T-helper 17 cell (primary cell): ENCODE results near the gene EPPIN. TPM values are rescaled to one million over a fixed set of nuclear protein-coding genes. Genes with fewer than 3 reads are reported as not detected.

Experiments used
- ATAC-seq: fragments of 150-1000 bp; cut with Tn5 transposase; 2 replicates; pipeline ENCODE4 v1.10.0; 2021; ENCODE audit warnings: mild to moderate bottlenecking, moderate library complexity
- DNase-seq, 3 donors: peaks; one replicate each; pipeline versions ENCODE4 v3.0.0 to v3.0.0-alpha.2; 2020 to 2021
- H3K9me3 ChIP-seq: one replicate; pipeline ENCODE4 v1.7.0; 2013; ENCODE audit warnings: low read length, mild to moderate bottlenecking; ENCODE audit not compliant: control insufficient read depth, poor library complexity, severe bottlenecking
- H3K27ac Mint-ChIP-seq: one replicate; pipeline ENCODE4 v1.8.0; 2022; ENCODE audit warnings: mild to moderate bottlenecking, moderate library complexity, mixed read lengths
- H3K27me3 Mint-ChIP-seq: one replicate; pipeline ENCODE4 v1.8.0; 2022; ENCODE audit warnings: mixed read lengths
- H3K36me3 Mint-ChIP-seq: one replicate; pipeline ENCODE4 v1.8.0; 2022; ENCODE audit warnings: low read depth, mixed read lengths
- H3K4me1 Mint-ChIP-seq: one replicate; pipeline ENCODE4 v1.8.0; 2022; ENCODE audit warnings: mild to moderate bottlenecking, mixed read lengths
- H3K4me3 Mint-ChIP-seq: one replicate; pipeline ENCODE4 v1.8.0; 2022; ENCODE audit warnings: mild to moderate bottlenecking, moderate library complexity, mixed read lengths
- total RNA-seq, 4 donors: library from RNA in 2 of 4; stranded (reverse) in 2 of 4; gene quantifications; one replicate each; pipeline ENCODE4 v1.2.3 and lab custom pipeline; 2022 to 2026

EPPIN gene
- total RNA-seq, 2 donors from 2014 or later = not detected

- ATAC-seq (no peak), DNase-seq (no peak)
- no peaks in the 10 kb centered on the region for H3K9me3 ChIP-seq
- peaks cover 65% of the 10 kb centered on the region for H3K27me3 Mint-ChIP-seq
- H3K27ac Mint-ChIP-seq = no peak overlapping the region
- H3K4me3 Mint-ChIP-seq = no peak overlapping the region
- H3K36me3 Mint-ChIP-seq = peaks cover 4% of the 10 kb centered on the region
- H3K4me1 Mint-ChIP-seq = peaks cover 2% of the 10 kb centered on the region
These were observed 51.7 kb downstream of the EPPIN start for GRCh38 chr20:45495501-45495941.

Other genes with a start within 250 kb of the EPPIN start
- not detected for gene RBPJL, start 240.6 kb downstream of the EPPIN start, total RNA-seq
- gene MATN4, start 239.1 kb downstream of the EPPIN start, total RNA-seq = not detected
- gene SDC4, start 199.0 kb downstream of the EPPIN start, total RNA-seq = 1 to 10 TPM; 2.7 to 5.3 TPM
- gene SYS1, start 184.2 kb downstream of the EPPIN start, total RNA-seq = 10 to 100 TPM; 93.3 to 99.5 TPM
- gene TP53TG5, start 169.1 kb downstream of the EPPIN start, total RNA-seq = not detected
- 10 to 100 TPM; 10.7 to 10.9 TPM for gene DBNDD2, start 139.1 kb downstream of the EPPIN start, total RNA-seq
- 100 to 1,000 TPM; 115 to 136 TPM for gene PIGT, start 131.3 kb downstream of the EPPIN start, total RNA-seq
- gene WFDC2, start 77.6 kb downstream of the EPPIN start, total RNA-seq = under 1 TPM in 1 of 2 donors, not detected in 1; 0.96 TPM
- not detected for gene SPINT3, start 31.8 kb downstream of the EPPIN start, total RNA-seq
- gene WFDC6, start 7.9 kb downstream of the EPPIN start, total RNA-seq = not detected
- gene WFDC8, start 31.9 kb upstream of the EPPIN start, total RNA-seq = not detected
- gene WFDC10A, start 82.3 kb upstream of the EPPIN start, total RNA-seq = not detected
- gene WFDC9, start 83.9 kb upstream of the EPPIN start, total RNA-seq = not detected
- gene WFDC11, start 122.8 kb upstream of the EPPIN start, total RNA-seq = not detected
- gene WFDC13, start 154.6 kb upstream of the EPPIN start, total RNA-seq = not detected
- gene WFDC10B, start 157.6 kb upstream of the EPPIN start, total RNA-seq = not detected
- gene SPINT4, start 174.9 kb upstream of the EPPIN start, total RNA-seq = not detected
- gene WFDC3, start 244.5 kb upstream of the EPPIN start, total RNA-seq = under 1 TPM in 1 of 2 donors, not detected in 1; 0.70 TPM
- 10 to 100 TPM; 10.4 to 14.1 TPM for gene DNTTIP1, start 244.6 kb upstream of the EPPIN start, total RNA-seq